Right lobe of liver (tissue), 6 donors: Measurements from ENCODE around the gene PHKG2. TPM values are rescaled to one million over a fixed set of nuclear protein-coding genes. Genes with fewer than 3 reads are reported as not detected.
A peak's percentile ranks its signal among the peaks of the same experiment; 100 is the strongest.

Experiments
- ATAC-seq, 4 donors: fragments of 200-7000 bp; cut with Tn5 transposase; one replicate each; pipeline ENCODE4 v1.9.1; 2020; ENCODE audit warnings: mild to moderate bottlenecking in 4 of 4, moderate library complexity in 4 of 4
- DNase-seq, 3 donors: peaks; one replicate each; pipeline ENCODE4 v3.0.0-alpha.2; 2020
- H3K27ac ChIP-seq, 3 donors: fragments of 200-600 bp; one replicate each; pipeline ENCODE4 v1.8.0; 2022
- H3K27me3 ChIP-seq, 2 donors: fragments of 200-600 bp; one replicate each; pipeline ENCODE4 v1.8.0; 2022
- H3K36me3 ChIP-seq, 4 donors: fragments of 200-600 bp; sonication (generic) in 1 of 4; one replicate each; pipeline versions ENCODE4 v1.5.1 to v1.8.0; 2017 to 2022; ENCODE audit warnings: control low read depth in 1 of 4
- H3K4me1 ChIP-seq, 4 donors: fragments of 200-600 bp; sonication (generic) in 1 of 4; one replicate each; pipeline versions ENCODE4 v1.5.1 to v1.8.0; 2017 to 2022; ENCODE audit warnings: control low read depth in 1 of 4
- H3K4me3 ChIP-seq, 3 donors: fragments of 200-600 bp; one replicate each; pipeline ENCODE4 v1.8.0; 2022
- H3K9me3 ChIP-seq, 4 donors: fragments of 200-600 bp; sonication (generic) in 1 of 4; one replicate each; pipeline versions ENCODE4 v1.5.1 to v1.8.0; 2017 to 2022; ENCODE audit warnings: control low read depth in 1 of 4
- POLR2A ChIP-seq: fragments of 450-650 bp; IDR thresholded peaks from one replicate; pipeline ENCODE4 v1.6.1; 2017; ENCODE audit warnings: antibody characterized with exemption, mild to moderate bottlenecking
- whole genome bisulfite sequencing: methylation state at CpG from one replicate; pipeline ENCODE4 v1.1.6; 2018; ENCODE audit warnings: low coverage, low lambda C conversion rate; ENCODE audit not compliant: insufficient coverage; ENCODE audit errors: missing lambda C conversion rate; 5-methylcytosine and 5-hydroxymethylcytosine counted together
- intact Hi-C, 2 donors: fragments of 100-400 bp; cut with DNase I; formaldehyde crosslinking; loops; one replicate each; pipeline versions ENCODE4 v1.11.2 to v1.14.1; 2022
- total RNA-seq, 6 experiments: library from RNA; depleted of rRNA in 2 of 6; stranded (reverse); fragments of >200 nt in 2 of 6; fragmentation: NEBNext Ultra II Directional in 3 of 6; extraction: Animal tissue kit (Norgen Biotek cat#: 25700) in 3 of 6; gene quantifications; one replicate each; pipeline versions ENCODE4 v1.1.0 to v1.2.4, GENCODE V29; 2016 to 2023
- TF ChIP-seq, protein P1 (sequence below), 4 donors: fragments of 200-600 bp in 3 of 4; fragments of 450-650 bp in 1 of 4; IDR thresholded peaks; one replicate each; pipeline versions ENCODE4 v1.5.1 to v1.8.0; 2016 to 2022; ENCODE audit warnings: antibody characterized with exemption in 4 of 4, mild to moderate bottlenecking in 2 of 4
- donor health status: DM: no; HTN: yes; CAD: no.
- donor health status: DM: no; HTN: no; CAD: no.
- donor health status: DM: no; HTN: no; CAD: no.
- donor health status: DM: no; HTN: yes; CAD: no.
- donor health status: DM: no; HTN: yes; CAD: no.

The PHKG2 gene
- total RNA-seq, 6 experiments from 2014 or later = 17.1 to 22.1 (median 18.4) TPM

DNA sequence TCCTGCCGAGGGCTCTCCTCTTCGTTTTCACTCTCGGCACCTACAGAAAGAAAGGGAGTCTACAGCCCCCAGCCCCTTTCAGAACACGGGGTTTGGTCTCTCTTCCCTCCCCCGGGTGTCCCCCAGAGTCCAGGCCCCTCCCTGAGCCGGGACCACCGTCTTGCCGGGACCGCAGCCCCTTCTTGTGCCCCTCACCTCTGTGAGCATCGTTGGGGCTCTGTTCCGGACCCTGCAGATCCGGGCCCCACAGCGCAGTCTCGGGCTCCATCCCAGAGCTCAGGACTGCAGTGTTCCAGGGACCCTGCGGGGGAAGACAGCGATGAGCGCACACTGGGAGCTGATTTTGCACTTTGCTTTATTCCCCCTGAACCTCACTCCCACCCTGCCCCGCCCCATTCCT, 36.0 kb downstream of the PHKG2 start:
- intact Hi-C loops = no loop called here
- Histone ChIP-seq H3K9me3 (no peaks in the 10 kb centered on the region), H3K27ac (no peak overlapping the region), H3K27me3 (no peaks in the 10 kb centered on the region), H3K4me3 (no peak overlapping the region), H3K4me1 (peaks cover 0 to 6% (median 0%) of the 10 kb centered on the region in 4 donors), H3K36me3 (peaks cover 0 to 16% (median 2%) of the 10 kb centered on the region in 4 donors)
- WGBS = 95% methylated on average over 9 of the region's 18 CpGs
- TF ChIP-seq, protein P1, sequence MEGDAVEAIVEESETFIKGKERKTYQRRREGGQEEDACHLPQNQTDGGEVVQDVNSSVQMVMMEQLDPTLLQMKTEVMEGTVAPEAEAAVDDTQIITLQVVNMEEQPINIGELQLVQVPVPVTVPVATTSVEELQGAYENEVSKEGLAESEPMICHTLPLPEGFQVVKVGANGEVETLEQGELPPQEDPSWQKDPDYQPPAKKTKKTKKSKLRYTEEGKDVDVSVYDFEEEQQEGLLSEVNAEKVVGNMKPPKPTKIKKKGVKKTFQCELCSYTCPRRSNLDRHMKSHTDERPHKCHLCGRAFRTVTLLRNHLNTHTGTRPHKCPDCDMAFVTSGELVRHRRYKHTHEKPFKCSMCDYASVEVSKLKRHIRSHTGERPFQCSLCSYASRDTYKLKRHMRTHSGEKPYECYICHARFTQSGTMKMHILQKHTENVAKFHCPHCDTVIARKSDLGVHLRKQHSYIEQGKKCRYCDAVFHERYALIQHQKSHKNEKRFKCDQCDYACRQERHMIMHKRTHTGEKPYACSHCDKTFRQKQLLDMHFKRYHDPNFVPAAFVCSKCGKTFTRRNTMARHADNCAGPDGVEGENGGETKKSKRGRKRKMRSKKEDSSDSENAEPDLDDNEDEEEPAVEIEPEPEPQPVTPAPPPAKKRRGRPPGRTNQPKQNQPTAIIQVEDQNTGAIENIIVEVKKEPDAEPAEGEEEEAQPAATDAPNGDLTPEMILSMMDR (IDR thresholded peaks at IDR 0.05) = no peak
- no peak for TF ChIP-seq POLR2A
- DNase-seq (no peak), ATAC-seq (no peak)

DNA sequence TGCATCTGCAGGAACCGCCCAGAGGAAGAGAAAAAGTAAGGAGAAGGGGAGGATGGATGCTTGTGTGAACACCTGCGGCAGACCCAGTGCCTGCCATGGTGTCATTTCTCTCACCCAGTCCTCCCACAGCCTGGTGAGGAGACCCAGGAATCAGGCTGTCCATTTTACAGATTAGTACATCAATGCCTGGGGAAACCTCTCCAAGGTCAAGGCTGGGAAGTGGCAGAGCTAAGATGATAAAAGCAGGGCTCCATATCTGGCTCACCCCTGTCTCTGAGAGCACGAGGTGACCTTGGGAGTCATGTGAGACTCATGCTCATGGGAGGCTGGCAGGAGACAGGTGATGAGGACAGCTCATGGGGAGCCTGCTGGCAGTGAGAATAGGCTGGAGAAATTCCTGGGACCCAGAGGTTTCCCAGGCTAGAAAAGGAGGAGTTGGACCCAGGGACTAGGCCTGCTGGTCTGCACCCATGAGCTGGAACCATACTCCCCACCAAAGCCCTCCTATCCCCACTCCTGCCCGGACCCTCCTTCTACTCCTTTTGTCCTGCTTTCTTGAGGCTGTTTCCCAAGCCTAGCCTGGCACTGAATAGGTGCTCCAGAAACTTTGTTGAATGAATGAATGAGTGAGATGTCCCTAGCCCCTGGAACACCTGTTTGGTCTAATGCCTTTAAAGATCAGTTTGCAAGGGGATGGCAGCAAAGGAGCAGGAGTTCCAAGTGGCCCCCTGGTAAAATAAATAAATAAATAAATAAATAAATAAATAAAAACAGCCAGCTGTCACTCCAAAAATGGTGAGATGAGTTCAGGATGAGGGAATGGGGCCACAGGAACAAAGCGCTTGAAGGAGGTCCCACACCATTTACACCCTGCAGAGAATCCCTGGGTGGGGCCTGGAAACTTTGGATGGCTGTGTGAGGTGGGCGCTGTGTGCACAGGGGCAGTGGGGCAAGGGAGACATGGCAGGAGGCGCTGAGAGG, 37.2 kb downstream of the PHKG2 start:
- Histone ChIP-seq H3K4me3 (no peak overlapping the region), H3K27ac (no peak overlapping the region), H3K4me1 (peaks cover 0 to 6% (median 0%) of the 10 kb centered on the region in 4 donors), H3K36me3 (peaks cover 0 to 16% (median 2%) of the 10 kb centered on the region in 4 donors), H3K27me3 (no peaks in the 10 kb centered on the region), H3K9me3 (no peaks in the 10 kb centered on the region)
- WGBS = 86% methylated on average over 5 of the region's 7 CpGs
- intact Hi-C loops = no loop called here
- ATAC-seq (no peak), DNase-seq (no peak)
- TF ChIP-seq POLR2A = no peak
- TF ChIP-seq, protein P1 (IDR thresholded peaks at IDR 0.05) = no peak

DNA sequence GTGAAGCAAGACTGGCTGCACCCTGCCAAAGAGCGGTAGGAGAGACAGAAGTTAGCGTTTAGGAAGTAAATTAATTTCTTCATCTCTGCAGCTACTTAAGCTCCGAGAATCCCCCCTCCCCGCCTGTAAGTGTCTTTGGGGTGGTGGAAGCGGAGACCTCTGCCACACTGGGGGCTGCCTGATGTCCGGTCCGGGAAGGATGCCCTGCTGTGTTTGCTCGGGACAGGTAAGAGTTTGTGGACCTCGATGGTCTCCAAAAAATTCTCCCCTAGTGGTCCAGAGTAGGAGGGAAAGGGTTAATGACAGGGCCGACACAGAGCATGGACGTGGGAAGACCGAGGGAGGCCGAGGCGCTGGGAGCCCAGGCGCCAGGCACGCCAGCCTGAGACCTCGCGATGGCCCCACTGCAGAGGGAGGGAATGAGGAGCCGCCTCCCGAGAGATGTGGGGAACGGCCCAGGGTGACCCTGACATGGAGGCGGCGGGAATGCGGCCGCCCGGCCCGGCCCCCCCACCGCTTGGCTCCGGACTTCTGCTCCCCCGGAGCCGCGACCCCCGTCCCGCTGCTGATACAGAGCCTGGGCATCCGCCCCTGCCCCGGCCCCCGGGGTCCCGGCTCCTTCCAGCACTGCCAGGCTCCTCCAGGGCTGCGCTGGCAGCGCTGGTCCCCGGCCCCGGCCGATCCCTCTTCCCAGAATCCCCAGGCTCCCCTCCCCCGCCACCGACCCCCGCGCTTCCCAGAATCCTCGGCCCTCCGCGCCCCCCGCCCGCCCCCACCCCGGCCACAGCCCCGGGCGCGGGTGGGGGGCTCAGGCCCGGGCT, 38.1 kb downstream of the PHKG2 start:
- Histone ChIP-seq H3K4me3 (peak overlapping the region; percentile 77 to 98 (median 91)), H3K36me3 (peaks cover 0 to 16% (median 2%) of the 10 kb centered on the region in 4 donors), H3K27me3 (no peaks in the 10 kb centered on the region), H3K27ac (peak overlapping the region; percentile 66 to 76 (median 73)), H3K4me1 (peaks cover 0 to 6% (median 0%) of the 10 kb centered on the region in 4 donors), H3K9me3 (no peaks in the 10 kb centered on the region)
- 19% methylated on average over 13 of the region's 57 CpGs for WGBS
- TF ChIP-seq POLR2A = no peak
- peak; percentile 63 to 75 (median 68) for ATAC-seq
- peak in 1 of 3 donors; percentile 43 for DNase-seq
- intact Hi-C loops = no loop called here

DNA sequence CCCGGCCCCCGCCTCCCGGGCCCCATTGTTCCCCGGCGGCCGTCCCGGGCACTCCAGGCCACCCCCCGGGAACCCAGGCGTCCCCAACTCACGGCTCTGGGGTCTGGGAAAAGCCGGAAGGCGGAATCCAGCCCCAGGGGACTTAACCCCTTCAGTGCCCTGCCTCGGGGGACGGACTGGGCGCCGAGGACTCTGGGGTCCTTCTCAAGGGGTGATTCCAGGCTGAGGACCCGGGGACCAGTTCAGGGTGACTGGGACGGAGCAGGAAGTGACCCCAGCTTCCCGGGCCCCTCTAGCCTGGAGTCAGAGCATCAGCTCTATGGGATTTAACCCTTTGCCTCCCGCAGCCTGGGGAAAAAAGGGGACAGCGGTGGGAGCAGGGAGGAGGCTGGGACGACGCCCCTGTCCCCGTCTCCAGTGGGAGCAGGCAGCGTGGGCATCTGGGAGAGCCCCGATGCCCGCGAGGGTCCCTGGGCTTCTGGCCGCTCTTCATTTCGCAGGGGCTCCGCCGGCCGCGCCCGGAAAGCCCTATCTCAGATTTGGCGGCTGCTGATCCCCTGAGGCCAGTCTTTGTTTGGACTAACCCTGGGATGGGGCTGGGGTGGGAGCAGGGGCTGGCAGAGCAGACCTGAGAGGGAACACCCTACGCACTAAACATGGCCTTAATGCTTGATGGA, 38.8 kb downstream of the PHKG2 start, which contains the start of gene ZNF629:
ZNF629 (minus strand) TSS at position 270 of the 677 bp plus-strand sequence. CDS start 2,723 bp downstream, outside the sequence.
- peaks cover 0 to 14% (median 2%) of the 10 kb centered on the region in 4 donors for H3K36me3 ChIP-seq
- peak within 1 kb of the TSS; percentile 77 to 98 (median 91) for H3K4me3 ChIP-seq
- ATAC-seq (peak; percentile 81 to 89 (median 84)), DNase-seq (peak; percentile 54 to 73 (median 65))
- no peaks in the 10 kb centered on the region for H3K9me3 ChIP-seq
- peak within 1 kb of the TSS; percentile 66 to 76 (median 73) for H3K27ac ChIP-seq
- WGBS = 0% methylated on average over 7 of the region's 37 CpGs
- peaks cover 0 to 6% (median 0%) of the 10 kb centered on the region in 4 donors for H3K4me1 ChIP-seq
- H3K27me3 ChIP-seq = no peaks in the 10 kb centered on the region
- TF ChIP-seq, protein P1 (IDR thresholded peaks at IDR 0.05) = no peak
- TF ChIP-seq POLR2A = no peak
- intact Hi-C loops = no loop called here
